GM19372 (cell line): Measurements from ENCODE around the gene IQCK.

Source experiments
- ATAC-seq: cut with Tn5 transposase; IDR thresholded peaks from one replicate; pipeline ENCODE4 v1.9.1; 2021; ENCODE audit warnings: mild to moderate bottlenecking, low read depth, moderate library complexity; ENCODE audit not compliant: unreplicated experiment

IQCK gene

GRCh38 chr16:19899605-19899955, 181.5 kb downstream of the IQCK start:
- ATAC-seq, result no peak

DNA sequence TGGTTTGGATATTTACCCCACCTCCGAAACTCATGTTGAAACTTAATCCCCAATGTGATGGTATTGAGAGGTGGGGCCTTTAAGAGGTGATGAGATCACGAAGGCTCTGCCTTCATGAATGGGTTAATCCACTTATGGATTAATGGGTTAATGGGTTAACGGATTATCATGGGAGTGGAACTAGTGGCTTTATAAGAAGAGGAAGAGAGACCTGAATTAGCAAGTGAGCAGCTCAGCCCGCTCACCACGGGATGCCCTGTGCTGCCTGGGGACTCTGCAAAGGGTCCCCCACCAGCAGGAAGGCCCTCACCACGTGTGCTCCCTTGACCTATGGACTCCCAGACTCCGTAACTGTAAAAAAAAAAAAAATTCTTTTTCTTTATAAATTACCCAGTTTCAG, 183.1 kb downstream of the IQCK start:
- ATAC-seq, result no peak

- no peak for ATAC-seq
These were observed 189.3 kb downstream of the IQCK start for GRCh38 chr16:19907161-19907992.
